Measurements from ENCODE around the gene HELQ.

The HELQ gene

DNA sequence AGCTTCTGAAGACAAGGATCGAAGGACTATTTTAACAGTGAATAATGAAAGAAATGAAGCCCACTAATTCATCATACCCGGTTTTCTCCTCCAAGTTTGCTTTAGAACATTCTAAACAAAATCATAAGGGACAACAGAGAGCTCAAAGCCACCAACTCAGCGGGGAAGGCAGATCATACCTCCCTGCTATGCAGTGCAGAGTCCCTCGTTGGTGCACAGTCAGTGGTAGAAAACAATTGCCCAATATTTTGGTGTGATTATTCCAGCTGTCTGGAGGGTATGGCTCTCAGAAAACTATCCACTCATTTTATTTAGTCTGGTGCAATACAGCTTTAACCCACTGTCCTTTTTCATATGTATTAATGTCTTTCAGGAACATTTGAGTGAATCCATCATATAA is 61.7 kb downstream of the HELQ start:
- no peak for DNase-seq (ENCODE audit: low read depth)
- TF ChIP-seq, protein P1, sequence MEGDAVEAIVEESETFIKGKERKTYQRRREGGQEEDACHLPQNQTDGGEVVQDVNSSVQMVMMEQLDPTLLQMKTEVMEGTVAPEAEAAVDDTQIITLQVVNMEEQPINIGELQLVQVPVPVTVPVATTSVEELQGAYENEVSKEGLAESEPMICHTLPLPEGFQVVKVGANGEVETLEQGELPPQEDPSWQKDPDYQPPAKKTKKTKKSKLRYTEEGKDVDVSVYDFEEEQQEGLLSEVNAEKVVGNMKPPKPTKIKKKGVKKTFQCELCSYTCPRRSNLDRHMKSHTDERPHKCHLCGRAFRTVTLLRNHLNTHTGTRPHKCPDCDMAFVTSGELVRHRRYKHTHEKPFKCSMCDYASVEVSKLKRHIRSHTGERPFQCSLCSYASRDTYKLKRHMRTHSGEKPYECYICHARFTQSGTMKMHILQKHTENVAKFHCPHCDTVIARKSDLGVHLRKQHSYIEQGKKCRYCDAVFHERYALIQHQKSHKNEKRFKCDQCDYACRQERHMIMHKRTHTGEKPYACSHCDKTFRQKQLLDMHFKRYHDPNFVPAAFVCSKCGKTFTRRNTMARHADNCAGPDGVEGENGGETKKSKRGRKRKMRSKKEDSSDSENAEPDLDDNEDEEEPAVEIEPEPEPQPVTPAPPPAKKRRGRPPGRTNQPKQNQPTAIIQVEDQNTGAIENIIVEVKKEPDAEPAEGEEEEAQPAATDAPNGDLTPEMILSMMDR (conservative IDR thresholded peaks at IDR 0.05; ENCODE audit: low read depth, low read length) = no peak
- H3K4me3 ChIP-seq (ENCODE audit: low read length) = no peak overlapping the region

DNA sequence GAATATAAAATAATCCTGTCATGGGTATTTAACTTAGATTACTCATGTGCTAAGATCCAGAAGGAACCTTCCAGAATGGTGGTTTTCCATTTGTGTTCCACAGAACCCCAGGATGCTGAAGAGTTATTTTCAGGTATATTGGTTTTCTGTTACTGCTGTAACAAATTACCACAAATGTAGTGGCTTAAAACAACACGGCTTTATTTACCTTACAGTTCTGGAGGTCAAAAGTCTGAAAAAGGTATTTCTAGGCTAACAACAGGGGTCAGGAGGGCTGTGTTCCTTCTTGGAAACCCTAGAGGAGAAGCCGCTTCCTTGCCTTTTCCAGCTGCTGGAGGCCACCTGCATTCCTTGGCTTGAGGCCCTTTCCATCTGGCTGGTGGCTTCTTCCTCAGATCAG is 63.1 kb downstream of the HELQ start:
- DNase-seq (ENCODE audit: low read depth) = no peak
- TF ChIP-seq, protein P1 (conservative IDR thresholded peaks at IDR 0.05; ENCODE audit: low read depth, low read length) = no peak

DNA sequence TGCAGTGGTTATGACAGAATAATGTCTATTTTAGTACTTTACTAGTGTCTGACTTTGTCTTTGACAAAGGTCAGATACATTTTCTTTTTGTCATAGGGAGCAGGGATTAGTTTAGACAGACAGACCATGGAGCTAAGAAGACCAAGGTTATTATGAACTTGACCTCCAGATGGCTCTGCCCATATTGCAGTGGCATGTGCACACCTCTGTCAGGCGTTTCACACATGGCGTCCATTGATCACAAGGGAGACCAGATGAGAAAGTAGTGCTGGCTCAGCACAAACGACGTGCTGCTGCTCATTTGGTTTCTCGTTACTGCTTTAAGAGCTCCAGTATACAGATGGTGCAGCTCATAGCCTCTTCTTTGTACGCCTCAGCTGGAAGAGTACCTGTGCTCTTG is 64.7 kb downstream of the HELQ start:
- TF ChIP-seq, protein P1 (conservative IDR thresholded peaks at IDR 0.05; ENCODE audit: low read depth, low read length) = no peak
- H3K4me3 ChIP-seq (ENCODE audit: low read length) = no peak overlapping the region
- DNase-seq (ENCODE audit: low read depth) = no peak

More for the DNA sequence above, 63.1 kb downstream of the HELQ start:
- no peak overlapping the region for H3K4me3 ChIP-seq (ENCODE audit: low read length)

DNA sequence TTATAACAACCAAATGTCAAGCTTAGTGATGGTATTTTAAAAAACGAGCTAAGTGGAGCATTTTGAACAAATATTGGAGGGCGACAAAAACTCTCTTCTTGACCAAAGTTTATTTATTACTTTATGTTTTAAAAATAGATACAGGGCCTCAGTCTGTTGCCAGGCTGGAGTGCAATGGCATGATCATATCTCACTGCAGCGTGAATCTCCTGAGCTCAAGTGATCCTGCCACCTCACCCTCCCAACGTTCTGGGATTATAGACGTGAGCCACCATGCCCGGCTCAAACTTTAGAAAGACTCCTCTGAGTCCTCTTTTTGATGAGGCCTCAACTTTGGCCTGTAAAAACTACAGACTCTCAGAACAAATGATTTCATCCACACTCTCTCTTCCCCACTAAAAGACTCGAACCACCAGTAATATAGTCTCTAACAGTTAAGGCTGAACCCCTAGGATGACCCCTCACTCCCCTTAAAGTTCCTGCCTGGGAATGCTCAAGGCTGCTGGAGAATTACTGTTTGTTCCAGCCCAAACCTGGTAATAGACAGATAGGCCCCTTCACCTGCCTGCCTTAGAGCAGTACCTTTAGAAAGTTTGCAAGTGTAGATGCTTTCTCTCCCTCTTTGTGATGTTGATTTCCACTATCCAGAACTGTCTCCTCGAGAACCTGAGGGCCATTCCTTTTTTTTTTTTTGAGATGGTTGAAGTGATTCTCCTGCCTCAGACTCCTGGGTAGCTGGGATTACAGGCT is 65.7 kb downstream of the HELQ start:
- TF ChIP-seq, protein P1 (conservative IDR thresholded peaks at IDR 0.05; ENCODE audit: low read depth, low read length) = no peak
- H3K4me3 ChIP-seq (ENCODE audit: low read length) = no peak overlapping the region
- no peak for DNase-seq (ENCODE audit: low read depth)

DNA sequence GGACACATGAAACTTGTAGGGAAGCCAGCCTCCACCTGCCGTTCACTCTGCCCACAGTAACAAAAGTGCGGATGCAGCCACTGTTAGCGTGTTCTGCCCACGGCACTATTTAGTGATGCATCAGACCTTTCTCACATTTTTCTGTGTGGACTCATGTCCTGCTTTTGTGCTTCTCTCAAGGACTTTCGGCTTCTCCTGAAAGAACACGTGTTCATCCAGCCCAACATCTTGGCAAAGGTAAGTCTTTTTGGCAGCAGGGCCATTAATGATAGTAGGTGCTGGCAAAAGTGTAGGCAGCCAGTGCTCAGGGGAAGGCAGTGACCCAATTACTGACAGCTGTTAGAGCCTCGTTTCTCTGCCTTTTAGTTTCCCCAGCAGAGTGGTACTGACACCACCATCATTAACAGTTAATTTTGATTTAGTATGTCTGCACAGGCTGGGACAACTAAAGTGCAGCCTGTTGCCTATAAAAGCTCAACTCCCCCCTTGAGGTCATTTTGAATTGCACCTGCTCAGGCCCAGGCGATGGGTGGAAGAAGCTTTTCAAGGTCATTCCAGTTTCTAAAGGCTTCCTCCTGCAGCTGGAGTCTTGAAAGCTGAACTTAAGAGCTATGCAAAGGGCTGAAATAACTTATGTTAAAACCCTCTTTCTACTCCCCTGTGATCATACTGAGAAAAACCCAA is 66.4 kb downstream of the HELQ start:
- no peak for DNase-seq (ENCODE audit: low read depth)
- H3K4me3 ChIP-seq (ENCODE audit: low read length) = no peak overlapping the region
- TF ChIP-seq, protein P1 (conservative IDR thresholded peaks at IDR 0.05; ENCODE audit: low read depth, low read length) = no peak

DNA sequence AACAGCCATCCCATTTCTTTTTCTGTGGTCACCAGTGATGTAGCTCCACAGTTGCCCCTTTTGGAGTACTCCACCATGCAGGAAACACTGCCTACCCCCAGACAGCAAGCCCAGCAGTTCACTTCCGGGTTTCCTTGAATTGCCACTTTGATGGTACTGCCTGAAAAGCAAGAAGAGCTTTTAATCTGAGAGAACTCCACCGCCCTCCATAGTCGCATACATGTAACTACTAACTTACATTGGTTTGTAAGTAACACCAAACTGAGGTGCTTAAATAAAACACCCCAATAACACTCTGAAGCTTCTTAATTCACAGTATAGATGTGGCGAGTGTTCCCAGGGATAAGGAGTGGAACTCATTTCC is 67.3 kb downstream of the HELQ start:
- TF ChIP-seq, protein P1 (conservative IDR thresholded peaks at IDR 0.05; ENCODE audit: low read depth, low read length) = no peak
- no peak for DNase-seq (ENCODE audit: low read depth)
- no peak overlapping the region for H3K4me3 ChIP-seq (ENCODE audit: low read length)

Data from retinal pigment epithelial cell (primary cell).